ENCODE data around the gene KRT3. TPM values are rescaled to one million over a fixed set of nuclear protein-coding genes. Genes with fewer than 3 reads are reported as not detected.

Gene KRT3
- total and polyA plus RNA-seq, 9 of the 15 experiments (the other 6 are each of a cell fraction or from before 2014, with no cell fraction given): not detected

DNA sequence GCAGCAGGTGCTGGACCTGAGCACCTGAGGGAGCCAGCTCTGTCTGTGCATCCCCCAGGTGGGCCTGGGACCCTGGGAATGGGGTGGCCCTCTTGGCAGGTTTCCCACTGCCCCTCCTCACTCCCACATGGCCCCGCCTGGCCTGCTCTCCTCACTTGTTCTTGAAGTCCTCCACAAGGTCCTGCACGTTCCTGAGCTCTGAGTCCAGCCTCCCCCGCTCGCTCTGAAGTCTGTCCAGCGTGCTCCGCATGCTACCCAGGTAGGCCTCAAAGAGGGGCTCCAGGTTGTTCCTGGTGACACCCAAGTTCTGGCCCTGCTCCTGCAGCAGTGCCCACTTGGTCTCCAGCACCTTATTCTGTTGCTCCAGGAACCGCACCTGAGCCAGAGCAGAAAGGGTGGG, 35.3 kb upstream of the KRT3 start (continued):
- TF ChIP-seq, protein P1, sequence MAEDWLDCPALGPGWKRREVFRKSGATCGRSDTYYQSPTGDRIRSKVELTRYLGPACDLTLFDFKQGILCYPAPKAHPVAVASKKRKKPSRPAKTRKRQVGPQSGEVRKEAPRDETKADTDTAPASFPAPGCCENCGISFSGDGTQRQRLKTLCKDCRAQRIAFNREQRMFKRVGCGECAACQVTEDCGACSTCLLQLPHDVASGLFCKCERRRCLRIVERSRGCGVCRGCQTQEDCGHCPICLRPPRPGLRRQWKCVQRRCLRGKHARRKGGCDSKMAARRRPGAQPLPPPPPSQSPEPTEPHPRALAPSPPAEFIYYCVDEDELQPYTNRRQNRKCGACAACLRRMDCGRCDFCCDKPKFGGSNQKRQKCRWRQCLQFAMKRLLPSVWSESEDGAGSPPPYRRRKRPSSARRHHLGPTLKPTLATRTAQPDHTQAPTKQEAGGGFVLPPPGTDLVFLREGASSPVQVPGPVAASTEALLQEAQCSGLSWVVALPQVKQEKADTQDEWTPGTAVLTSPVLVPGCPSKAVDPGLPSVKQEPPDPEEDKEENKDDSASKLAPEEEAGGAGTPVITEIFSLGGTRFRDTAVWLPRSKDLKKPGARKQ (CRISPR knock-in tag; IDR thresholded peaks at IDR 0.05): no peak
- no peak for TF ChIP-seq RFX7 (CRISPR knock-in tag; IDR thresholded peaks at IDR 0.05)
- no peak for TF ChIP-seq ARID1B (IDR thresholded peaks at IDR 0.05)
- TF ChIP-seq EGR1 (conservative IDR thresholded peaks at IDR 0.05): no peak
- TF ChIP-seq, protein P2, sequence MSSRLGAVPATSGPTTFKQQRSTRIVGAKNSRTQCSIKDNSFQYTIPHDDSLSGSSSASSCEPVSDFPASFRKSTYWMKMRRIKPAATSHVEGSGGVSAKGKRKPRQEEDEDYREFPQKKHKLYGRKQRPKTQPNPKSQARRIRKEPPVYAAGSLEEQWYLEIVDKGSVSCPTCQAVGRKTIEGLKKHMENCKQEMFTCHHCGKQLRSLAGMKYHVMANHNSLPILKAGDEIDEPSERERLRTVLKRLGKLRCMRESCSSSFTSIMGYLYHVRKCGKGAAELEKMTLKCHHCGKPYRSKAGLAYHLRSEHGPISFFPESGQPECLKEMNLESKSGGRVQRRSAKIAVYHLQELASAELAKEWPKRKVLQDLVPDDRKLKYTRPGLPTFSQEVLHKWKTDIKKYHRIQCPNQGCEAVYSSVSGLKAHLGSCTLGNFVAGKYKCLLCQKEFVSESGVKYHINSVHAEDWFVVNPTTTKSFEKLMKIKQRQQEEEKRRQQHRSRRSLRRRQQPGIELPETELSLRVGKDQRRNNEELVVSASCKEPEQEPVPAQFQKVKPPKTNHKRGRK (tag; IDR thresholded peaks at IDR 0.05): no peak
- no peak for TF ChIP-seq ZNF311 (CRISPR knock-in tag; IDR thresholded peaks at IDR 0.05)

DNA sequence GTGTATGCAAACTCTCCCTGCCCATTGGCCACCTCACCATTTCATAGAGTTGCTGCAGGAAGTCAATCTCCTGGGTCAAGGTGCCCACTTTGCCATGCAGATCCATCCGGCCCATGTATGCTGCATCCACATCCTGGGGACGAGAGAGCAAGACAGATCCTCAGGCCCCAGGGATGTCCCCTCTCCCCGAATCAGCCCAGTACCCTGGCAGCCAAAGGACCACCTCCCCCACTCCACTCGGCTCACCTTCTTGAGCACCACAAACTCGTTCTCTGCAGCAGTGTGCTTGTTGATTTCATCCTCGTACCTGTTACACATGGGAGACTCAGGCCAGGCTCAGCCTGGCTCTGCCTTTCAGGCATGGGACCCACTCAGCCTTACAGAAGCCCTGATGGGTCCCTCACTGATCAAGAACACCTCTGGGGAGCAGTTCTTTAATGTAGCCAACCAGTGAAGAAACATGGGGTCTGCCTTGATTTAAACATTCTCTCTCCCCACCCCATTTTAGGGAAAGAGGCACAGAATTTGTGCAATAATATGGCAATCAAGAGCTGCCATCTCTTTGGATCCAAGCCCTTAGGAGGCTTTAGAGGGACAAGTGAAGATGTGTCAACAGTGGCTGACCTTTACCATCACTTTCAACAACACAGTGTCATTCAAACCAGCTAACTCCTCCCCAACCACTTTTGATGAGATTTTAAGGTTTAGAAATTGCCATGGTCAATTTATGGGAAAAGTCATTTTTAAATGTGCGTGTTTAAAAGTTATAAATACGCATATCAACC, 34.3 kb upstream of the KRT3 start:
- H2AFZ ChIP-seq (ENCODE audit: low read depth, low read length): no peak overlapping the region
- POLR2A ChIA-PET: interaction anchor here (1.4 kb wide), 1 partner anchor 19 kb away, joined by 4 read pairs; no protein-coding TSS in a partner anchor
- TF ChIP-seq VEZF1 (CRISPR knock-in tag; IDR thresholded peaks at IDR 0.05): no peak
- no peak for TF ChIP-seq HEY1 (CRISPR knock-in tag; IDR thresholded peaks at IDR 0.05; ENCODE audit: borderline replicate concordance)
- TF ChIP-seq, protein P3, sequence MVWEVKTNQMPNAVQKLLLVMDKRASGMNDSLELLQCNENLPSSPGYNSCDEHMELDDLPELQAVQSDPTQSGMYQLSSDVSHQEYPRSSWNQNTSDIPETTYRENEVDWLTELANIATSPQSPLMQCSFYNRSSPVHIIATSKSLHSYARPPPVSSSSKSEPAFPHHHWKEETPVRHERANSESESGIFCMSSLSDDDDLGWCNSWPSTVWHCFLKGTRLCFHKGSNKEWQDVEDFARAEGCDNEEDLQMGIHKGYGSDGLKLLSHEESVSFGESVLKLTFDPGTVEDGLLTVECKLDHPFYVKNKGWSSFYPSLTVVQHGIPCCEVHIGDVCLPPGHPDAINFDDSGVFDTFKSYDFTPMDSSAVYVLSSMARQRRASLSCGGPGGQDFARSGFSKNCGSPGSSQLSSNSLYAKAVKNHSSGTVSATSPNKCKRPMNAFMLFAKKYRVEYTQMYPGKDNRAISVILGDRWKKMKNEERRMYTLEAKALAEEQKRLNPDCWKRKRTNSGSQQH (CRISPR knock-in tag; IDR thresholded peaks at IDR 0.05): no peak
- TF ChIP-seq ZEB2 (IDR thresholded peaks at IDR 0.05): no peak
- no peak for TF ChIP-seq ZZZ3 (IDR thresholded peaks at IDR 0.05)
- no peak for TF ChIP-seq NONO (IDR thresholded peaks at IDR 0.05; ENCODE audit: low read depth in 2 of 2, low read length in 1 of 2)

More for the DNA sequence above, 34.3 kb upstream of the KRT3 start:
- Histone ChIP-seq H3K27ac (ENCODE audit: extremely low read depth, low read depth, low read length) (no peak overlapping the region), H3K4me3 (no peak overlapping the region), H3K4me2 (ENCODE audit: insufficient read depth, low read length) (no peak overlapping the region), H3K9me1 (ENCODE audit: control insufficient read depth, insufficient read depth, low read length) (no peaks in the 10 kb centered on the region), H3K27me3 (ENCODE audit: control insufficient read depth in 2 of 2, insufficient read depth in 2 of 2, low read length in 2 of 2) (peaks cover 27 to 51% of the 10 kb centered on the region in 2 experiments), H3K4me1 (replicated peaks in 1 of 2; ENCODE audit: control insufficient read depth in 2 of 2, insufficient read depth in 2 of 2, low read length in 2 of 2) (peaks cover 0 to 8% of the 10 kb centered on the region in 2 experiments; a peak in 2 of 5 replicates), H3K36me3 (ENCODE audit: control insufficient read depth, insufficient read depth, low read length) (no peaks in the 10 kb centered on the region), H3K9me3 (replicated peaks; ENCODE audit: control insufficient read depth, insufficient read depth, low read depth, low read length) (no peaks in the 10 kb centered on the region), H4K20me1 (replicated peaks; ENCODE audit: control insufficient read depth, insufficient read depth, low read length) (peaks cover under 1% of the 10 kb centered on the region; the same call in 1 of the 2 replicates), H3K9ac (ENCODE audit: insufficient read depth in 1 of 2, low read depth in 2 of 2, low read length in 2 of 2) (0 out of 4 replicates have a peak overlapping the region, but pooled peaks of 1 of the 2 experiments have one; percentile 13), H3K79me2 (ENCODE audit: control insufficient read depth, insufficient read depth, low read length) (no peaks in the 10 kb centered on the region)
- DNase-seq (ENCODE audit: extremely low read depth in 1 of 4, low spot score in 3 of 4): no peak
- no peak for ATAC-seq
- in situ Hi-C loops (cut with MboI) (no loop called here), intact Hi-C loops (cut with micrococcal nuclease) (no loop called here)
- CTCF ChIA-PET (ENCODE audit: low intra/inter-chr PET ratio): no interaction called here
- no peak for FAIRE-seq
- BruUV-seq (replicated peaks): no TSS peak
- WGBS (ENCODE audit: insufficient coverage, low coverage, missing lambda C conversion rate): 0% methylated on average over 7 of the region's 8 CpGs
